HL-60 (cell line): ENCODE data around the gene ANGPTL2.

Experiments
- POLR2AphosphoS5 ChIP-seq: IDR thresholded peaks from 2 replicates; pipeline ENCODE4 v1.6.1; 2012; ENCODE audit warnings: low read depth
- TF ChIP-seq, protein P1 (sequence below): IDR thresholded peaks from one replicate; pipeline ENCODE4 v1.5.1; 2011; ENCODE audit warnings: low read length, control low read depth, inconsistent platforms; ENCODE audit not compliant: insufficient read depth

DNA sequence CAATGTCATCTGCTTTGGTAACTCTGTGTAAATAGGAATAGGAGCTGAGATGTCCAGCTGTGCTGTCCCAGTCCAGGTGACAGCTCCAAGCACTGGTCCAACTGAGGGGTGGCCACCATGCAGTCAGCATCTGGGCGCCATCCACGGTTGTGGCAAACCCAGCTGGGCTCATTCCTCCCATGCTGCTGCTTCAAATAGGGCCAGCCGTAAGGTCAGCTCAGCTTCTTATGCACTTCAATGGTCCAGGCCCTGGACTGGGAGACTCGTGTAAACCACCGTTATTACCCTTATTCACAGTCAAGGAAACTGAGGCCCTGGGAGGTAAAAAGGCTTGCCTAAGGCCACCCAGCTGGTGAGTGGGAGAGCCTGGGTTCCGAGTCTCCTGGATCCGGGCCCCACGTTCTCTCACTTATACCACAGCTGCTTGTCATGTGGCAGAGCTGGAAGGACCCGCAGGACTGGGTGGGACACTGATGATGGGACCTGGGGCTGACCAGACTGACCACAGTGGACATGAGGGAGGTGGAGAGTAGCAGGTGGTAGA is 38.7 kb upstream of the ANGPTL2 start:
- no peak for TF ChIP-seq POLR2AphosphoS5
- TF ChIP-seq, protein P1, sequence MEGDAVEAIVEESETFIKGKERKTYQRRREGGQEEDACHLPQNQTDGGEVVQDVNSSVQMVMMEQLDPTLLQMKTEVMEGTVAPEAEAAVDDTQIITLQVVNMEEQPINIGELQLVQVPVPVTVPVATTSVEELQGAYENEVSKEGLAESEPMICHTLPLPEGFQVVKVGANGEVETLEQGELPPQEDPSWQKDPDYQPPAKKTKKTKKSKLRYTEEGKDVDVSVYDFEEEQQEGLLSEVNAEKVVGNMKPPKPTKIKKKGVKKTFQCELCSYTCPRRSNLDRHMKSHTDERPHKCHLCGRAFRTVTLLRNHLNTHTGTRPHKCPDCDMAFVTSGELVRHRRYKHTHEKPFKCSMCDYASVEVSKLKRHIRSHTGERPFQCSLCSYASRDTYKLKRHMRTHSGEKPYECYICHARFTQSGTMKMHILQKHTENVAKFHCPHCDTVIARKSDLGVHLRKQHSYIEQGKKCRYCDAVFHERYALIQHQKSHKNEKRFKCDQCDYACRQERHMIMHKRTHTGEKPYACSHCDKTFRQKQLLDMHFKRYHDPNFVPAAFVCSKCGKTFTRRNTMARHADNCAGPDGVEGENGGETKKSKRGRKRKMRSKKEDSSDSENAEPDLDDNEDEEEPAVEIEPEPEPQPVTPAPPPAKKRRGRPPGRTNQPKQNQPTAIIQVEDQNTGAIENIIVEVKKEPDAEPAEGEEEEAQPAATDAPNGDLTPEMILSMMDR, result no peak
